Measurements from ENCODE around the gene CATSPERD.

DNA sequence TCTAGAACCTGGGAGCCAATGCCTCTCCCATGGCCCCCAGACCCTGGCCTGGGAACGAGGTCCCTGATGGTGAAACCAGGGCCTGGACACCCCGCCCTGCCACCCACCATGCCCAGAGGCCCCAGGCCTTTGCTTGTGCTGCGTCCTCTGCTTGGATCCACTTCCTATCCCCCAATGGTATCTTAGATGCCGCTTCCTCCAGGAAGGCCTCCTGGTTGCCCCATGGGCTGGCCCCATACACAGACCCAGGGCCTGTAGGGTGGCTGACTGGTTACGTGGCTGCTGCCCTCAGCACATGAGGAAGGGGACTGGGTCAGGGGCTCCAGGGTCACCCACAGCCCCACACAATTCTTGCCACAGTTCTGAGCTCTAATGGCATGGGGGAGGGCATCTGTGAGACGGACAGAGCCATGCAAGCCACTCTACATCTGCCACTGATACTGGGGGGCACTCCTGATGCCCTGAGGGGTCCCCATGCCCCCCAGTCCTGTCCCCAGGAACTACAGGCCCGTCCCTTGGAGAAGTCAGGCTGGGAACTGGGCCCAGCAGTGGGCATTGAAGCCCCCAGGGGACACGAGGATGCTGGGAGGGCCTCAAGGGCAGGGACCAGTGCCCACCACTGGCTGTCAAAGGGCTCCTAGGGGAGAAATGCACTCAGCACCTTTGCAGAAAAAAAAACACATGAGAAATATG is 25.3 kb upstream of the CATSPERD start:
- TF ChIP-seq POLR2A (IDR thresholded peaks at IDR 0.05) (no peak), EP300 (IDR thresholded peaks at IDR 0.05) (no peak)
- TF ChIP-seq, protein P1, sequence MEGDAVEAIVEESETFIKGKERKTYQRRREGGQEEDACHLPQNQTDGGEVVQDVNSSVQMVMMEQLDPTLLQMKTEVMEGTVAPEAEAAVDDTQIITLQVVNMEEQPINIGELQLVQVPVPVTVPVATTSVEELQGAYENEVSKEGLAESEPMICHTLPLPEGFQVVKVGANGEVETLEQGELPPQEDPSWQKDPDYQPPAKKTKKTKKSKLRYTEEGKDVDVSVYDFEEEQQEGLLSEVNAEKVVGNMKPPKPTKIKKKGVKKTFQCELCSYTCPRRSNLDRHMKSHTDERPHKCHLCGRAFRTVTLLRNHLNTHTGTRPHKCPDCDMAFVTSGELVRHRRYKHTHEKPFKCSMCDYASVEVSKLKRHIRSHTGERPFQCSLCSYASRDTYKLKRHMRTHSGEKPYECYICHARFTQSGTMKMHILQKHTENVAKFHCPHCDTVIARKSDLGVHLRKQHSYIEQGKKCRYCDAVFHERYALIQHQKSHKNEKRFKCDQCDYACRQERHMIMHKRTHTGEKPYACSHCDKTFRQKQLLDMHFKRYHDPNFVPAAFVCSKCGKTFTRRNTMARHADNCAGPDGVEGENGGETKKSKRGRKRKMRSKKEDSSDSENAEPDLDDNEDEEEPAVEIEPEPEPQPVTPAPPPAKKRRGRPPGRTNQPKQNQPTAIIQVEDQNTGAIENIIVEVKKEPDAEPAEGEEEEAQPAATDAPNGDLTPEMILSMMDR (IDR thresholded peaks at IDR 0.05), result no peak
